Measurements from ENCODE around the gene MICB.
A peak's percentile ranks its signal among the peaks of the same experiment; 100 is the strongest.

Gene MICB

GRCh38 chr6:31497531-31498476 lies at the start of gene MICB:
MICB (plus strand) TSS chr6:31498145; CDS start chr6:31498194, 49 bp downstream.
- Histone ChIP-seq H3K9me2 (replicated peaks; ENCODE audit: low read depth, low read length) (no peaks in the 10 kb centered on the region), H3K79me2 (ENCODE audit: insufficient read depth, low read length) (peaks cover 74% of the 10 kb centered on the region), H3F3A (ENCODE audit: low read depth) (no peaks in the 10 kb centered on the region), H3K27me3 (ENCODE audit: insufficient read depth, low read length, poor library complexity, severe bottlenecking) (no peaks in the 10 kb centered on the region), H2AFZ (ENCODE audit: low read length) (peak within 1 kb of the TSS; percentile 70; the same call in 1 of the 2 replicates), H4K20me1 (ENCODE audit: insufficient read depth, low read length, poor library complexity, severe bottlenecking) (peaks cover 14% of the 10 kb centered on the region), H3K4me2 (ENCODE audit: low read depth, low read length, poor library complexity, severe bottlenecking) (peak within 1 kb of the TSS; percentile 93), H3K4me1 (ENCODE audit: insufficient read depth, low read length, poor library complexity, severe bottlenecking) (peaks cover 23% of the 10 kb centered on the region), H3K9me3 (ENCODE audit: insufficient read depth, low read depth, low read length) (no peaks in the 10 kb centered on the region), H3K4me3 (ENCODE audit: low read length, poor library complexity, severe bottlenecking) (peak within 1 kb of the TSS; percentile 94), H3K9ac (ENCODE audit: low read depth, low read length, poor library complexity, severe bottlenecking) (peak within 1 kb of the TSS; percentile 58), H3K36me3 (ENCODE audit: insufficient read depth, low read length) (no peaks in the 10 kb centered on the region)
- no peak for TF ChIP-seq CTCF (conservative IDR thresholded peaks at IDR 0.05; ENCODE audit: low read length)
- no peak for TF ChIP-seq EZH2phosphoT487 (IDR thresholded peaks at IDR 0.05; ENCODE audit: borderline replicate concordance)

- Histone ChIP-seq H3K9me2 (replicated peaks; ENCODE audit: low read depth, low read length) (no peaks in the 10 kb centered on the region), H3K4me2 (ENCODE audit: low read depth, low read length, poor library complexity, severe bottlenecking) (no peak overlapping the region), H3K4me1 (ENCODE audit: insufficient read depth, low read length, poor library complexity, severe bottlenecking) (no peaks in the 10 kb centered on the region), H4K20me1 (ENCODE audit: insufficient read depth, low read length, poor library complexity, severe bottlenecking) (no peaks in the 10 kb centered on the region), H3K27me3 (ENCODE audit: insufficient read depth, low read length, poor library complexity, severe bottlenecking) (peaks cover 17% of the 10 kb centered on the region), H3K9ac (ENCODE audit: low read depth, low read length, poor library complexity, severe bottlenecking) (no peak overlapping the region), H3K79me2 (ENCODE audit: insufficient read depth, low read length) (no peaks in the 10 kb centered on the region), H3K4me3 (ENCODE audit: low read length, poor library complexity, severe bottlenecking) (no peak overlapping the region), H2AFZ (ENCODE audit: low read length) (no peak overlapping the region), H3K36me3 (ENCODE audit: insufficient read depth, low read length) (no peaks in the 10 kb centered on the region), H3F3A (ENCODE audit: low read depth) (no peaks in the 10 kb centered on the region), H3K9me3 (ENCODE audit: insufficient read depth, low read depth, low read length) (no peaks in the 10 kb centered on the region)
- TF ChIP-seq EZH2phosphoT487 (IDR thresholded peaks at IDR 0.05; ENCODE audit: borderline replicate concordance) (no peak), CTCF (conservative IDR thresholded peaks at IDR 0.05; ENCODE audit: low read length) (no peak)
Observed at GRCh38 chr6:31450751-31451150, 47.2 kb upstream of the MICB start.

GRCh38 chr6:31452859-31453258 lies 45.1 kb upstream of the MICB start:
- no peaks in the 10 kb centered on the region for H3F3A ChIP-seq (ENCODE audit: low read depth)
- H3K9me2 ChIP-seq (replicated peaks; ENCODE audit: low read depth, low read length): no peaks in the 10 kb centered on the region
- TF ChIP-seq CTCF (conservative IDR thresholded peaks at IDR 0.05; ENCODE audit: low read length) (no peak), EZH2phosphoT487 (IDR thresholded peaks at IDR 0.05; ENCODE audit: borderline replicate concordance) (no peak)
- H3K9ac ChIP-seq (ENCODE audit: low read depth, low read length, poor library complexity, severe bottlenecking): no peak overlapping the region
- no peaks in the 10 kb centered on the region for H3K79me2 ChIP-seq (ENCODE audit: insufficient read depth, low read length)
- no peaks in the 10 kb centered on the region for H3K36me3 ChIP-seq (ENCODE audit: insufficient read depth, low read length)
- no peaks in the 10 kb centered on the region for H3K4me1 ChIP-seq (ENCODE audit: insufficient read depth, low read length, poor library complexity, severe bottlenecking)
- peaks cover 17% of the 10 kb centered on the region for H3K27me3 ChIP-seq (ENCODE audit: insufficient read depth, low read length, poor library complexity, severe bottlenecking)
- no peak overlapping the region for H2AFZ ChIP-seq (ENCODE audit: low read length)
- H3K4me3 ChIP-seq (ENCODE audit: low read length, poor library complexity, severe bottlenecking): no peak overlapping the region
- no peaks in the 10 kb centered on the region for H4K20me1 ChIP-seq (ENCODE audit: insufficient read depth, low read length, poor library complexity, severe bottlenecking)
- no peak overlapping the region for H3K4me2 ChIP-seq (ENCODE audit: low read depth, low read length, poor library complexity, severe bottlenecking)
- no peaks in the 10 kb centered on the region for H3K9me3 ChIP-seq (ENCODE audit: insufficient read depth, low read depth, low read length)
